OCI-M1 (cell line): Measurements from ENCODE around the gene HSD17B3.
"Not testable (repeated sequence)": the region's sequence is repeated elsewhere in the genome, so short reads cannot be mapped to it uniquely, and the experiment has no call there.

Experiments used
- DNase-seq: peaks from one replicate; lab custom pipeline; 2025; lab: John Stamatoyannopoulos, UW

Gene HSD17B3

GRCh38 chr9:96193236-96193755, 108.7 kb downstream of the HSD17B3 start:
- DNase-seq, result no peak

DNA sequence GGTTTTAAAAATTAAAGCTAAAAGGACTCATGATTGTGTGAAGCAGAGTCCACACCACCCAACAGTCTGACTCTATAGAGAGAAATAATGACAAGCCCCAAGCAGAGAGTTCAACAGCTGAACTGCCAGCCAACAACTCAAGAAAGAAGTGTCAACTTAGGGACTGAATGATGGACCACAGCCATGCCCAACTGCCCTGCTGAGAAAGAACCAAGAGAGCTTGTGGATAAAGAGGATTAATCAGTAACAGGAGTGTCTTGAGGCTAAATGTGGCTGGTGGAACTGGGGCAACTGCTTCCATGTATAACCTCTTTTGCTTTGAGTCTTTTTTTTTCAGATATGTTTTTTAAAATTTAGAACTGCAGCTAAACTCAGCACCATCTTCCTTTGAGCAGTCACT, 109.3 kb downstream of the HSD17B3 start:
- DNase-seq, result no peak

DNA sequence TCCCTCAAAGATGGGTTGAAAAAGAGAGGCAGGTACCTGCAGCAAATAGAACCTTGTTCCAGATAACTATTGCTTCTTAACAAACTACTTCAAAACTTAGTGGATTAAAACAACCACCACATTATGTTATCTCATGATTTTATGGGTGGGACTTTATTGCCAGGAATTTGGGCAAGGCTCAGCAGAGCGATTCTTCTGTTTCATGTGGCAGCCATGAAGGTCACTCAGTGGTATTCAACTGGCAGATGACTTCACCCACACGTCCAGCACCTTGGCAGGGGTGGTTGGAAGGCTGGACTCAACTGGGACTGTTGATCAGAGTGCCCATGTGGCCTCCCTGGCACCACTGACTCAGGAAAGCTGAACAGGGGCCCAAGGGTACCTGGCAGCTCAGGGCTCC, 112.0 kb downstream of the HSD17B3 start:
- no peak for DNase-seq

GRCh38 chr9:96189581-96189980, 112.4 kb downstream of the HSD17B3 start:
- not testable (repeated sequence) for DNase-seq

DNA sequence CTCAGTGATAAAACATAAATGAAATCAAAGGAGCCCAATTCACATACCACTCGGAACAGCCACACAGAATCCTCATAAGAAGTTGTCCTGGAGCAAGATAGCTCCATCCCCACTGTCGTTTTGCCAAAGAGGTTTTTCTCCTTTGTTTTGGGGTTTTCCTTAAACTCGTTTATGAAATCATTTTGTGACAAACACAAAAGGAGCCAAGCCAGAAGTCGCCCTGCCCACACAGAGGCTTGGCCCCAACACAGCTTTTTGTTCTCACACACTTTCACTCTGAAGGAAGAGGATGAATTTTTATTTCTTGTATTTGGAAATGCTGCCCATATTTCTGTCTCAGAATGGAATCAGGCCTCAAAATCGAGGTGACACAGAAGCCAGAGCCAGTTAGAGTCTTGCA, 113.4 kb downstream of the HSD17B3 start:
- DNase-seq, result no peak

GRCh38 chr9:96187151-96187555, 114.8 kb downstream of the HSD17B3 start:
- no peak for DNase-seq

DNA sequence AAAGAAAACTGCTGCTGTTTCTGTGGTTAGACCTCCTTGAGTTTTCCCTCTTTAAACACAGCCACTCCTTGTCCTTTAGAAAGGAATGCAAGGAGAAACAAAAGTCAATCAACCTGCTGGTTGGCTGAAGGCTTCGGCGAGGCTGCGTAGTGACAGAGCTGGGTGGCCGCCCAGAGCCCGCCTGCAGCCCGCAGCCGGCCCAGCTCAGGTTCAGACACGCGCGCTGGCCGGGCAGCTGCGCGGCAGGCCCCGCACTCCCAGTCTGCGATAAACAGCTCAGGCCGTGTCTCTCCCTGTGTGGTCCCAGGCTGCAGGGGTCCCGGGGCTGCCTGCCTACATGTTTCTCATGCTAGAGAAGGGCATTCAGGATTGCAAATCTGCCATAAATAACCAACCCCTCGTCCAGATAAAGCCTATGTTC, 115.4 kb downstream of the HSD17B3 start:
- DNase-seq, result no peak

GRCh38 chr9:96185518-96186156, 116.3 kb downstream of the HSD17B3 start:
- DNase-seq, result no peak
